Measurements from ENCODE around the gene ATG16L2.
"Not testable (repeated sequence)": the region's sequence is repeated elsewhere in the genome, so short reads cannot be mapped to it uniquely, and the experiment has no call there.

Gene ATG16L2

GRCh38 chr11:72780296-72781062 lies 33.7 kb upstream of the ATG16L2 start:
- DNase-seq (ENCODE audit: low read depth): no peak

- DNase-seq (ENCODE audit: low read depth): no peak
Measured at GRCh38 chr11:72781063-72781312, 33.2 kb upstream of the ATG16L2 start.

- no peak for DNase-seq (ENCODE audit: low read depth)
Measured at GRCh38 chr11:72781313-72782080, 32.7 kb upstream of the ATG16L2 start.

GRCh38 chr11:72782081-72782920 lies 31.9 kb upstream of the ATG16L2 start:
- DNase-seq (ENCODE audit: low read depth): no peak

- DNase-seq (ENCODE audit: low read depth): no peak
Measured at GRCh38 chr11:72783144-72783905, 30.9 kb upstream of the ATG16L2 start.

GRCh38 chr11:72784662-72785061 lies 29.5 kb upstream of the ATG16L2 start:
- no peak for DNase-seq (ENCODE audit: low read depth)

GRCh38 chr11:72786305-72787215 lies 27.7 kb upstream of the ATG16L2 start:
- no peak for DNase-seq (ENCODE audit: low read depth)

- no peak for DNase-seq (ENCODE audit: low read depth)
Measured at GRCh38 chr11:72787216-72788104, 26.8 kb upstream of the ATG16L2 start.

- no peak for DNase-seq (ENCODE audit: low read depth)
Measured at GRCh38 chr11:72788241-72788640, 26.0 kb upstream of the ATG16L2 start.

- no peak for DNase-seq (ENCODE audit: low read depth)
Measured at GRCh38 chr11:72789493-72790131, 24.6 kb upstream of the ATG16L2 start.

GRCh38 chr11:72791228-72791627 lies 23.0 kb upstream of the ATG16L2 start:
- DNase-seq (ENCODE audit: low read depth): not testable (repeated sequence)

- no peak for DNase-seq (ENCODE audit: low read depth)
Measured at GRCh38 chr11:72792437-72793021, 21.7 kb upstream of the ATG16L2 start.

- no peak for DNase-seq (ENCODE audit: low read depth)
Measured at GRCh38 chr11:72793076-72793424, 21.2 kb upstream of the ATG16L2 start.

GRCh38 chr11:72793425-72794367 lies 20.5 kb upstream of the ATG16L2 start, which contains the start of gene STARD10:
Gene STARD10 (minus strand): TSS chr11:72794047. CDS start chr11:72781181, 12,866 bp downstream.
- DNase-seq (ENCODE audit: low read depth): peak; percentile 91

- no peak for DNase-seq (ENCODE audit: low read depth)
Measured at GRCh38 chr11:72798361-72798760, 15.8 kb upstream of the ATG16L2 start.

GRCh38 chr11:72799441-72799840 lies 14.8 kb upstream of the ATG16L2 start:
- DNase-seq (ENCODE audit: low read depth): peak; percentile 24

- no peak for DNase-seq (ENCODE audit: low read depth)
Measured at GRCh38 chr11:72802822-72803221, 11.4 kb upstream of the ATG16L2 start.

GRCh38 chr11:72805216-72805615 lies 9.0 kb upstream of the ATG16L2 start:
- no peak for DNase-seq (ENCODE audit: low read depth)
